Measurements from ENCODE around the gene KCNK2.

The KCNK2 gene

DNA sequence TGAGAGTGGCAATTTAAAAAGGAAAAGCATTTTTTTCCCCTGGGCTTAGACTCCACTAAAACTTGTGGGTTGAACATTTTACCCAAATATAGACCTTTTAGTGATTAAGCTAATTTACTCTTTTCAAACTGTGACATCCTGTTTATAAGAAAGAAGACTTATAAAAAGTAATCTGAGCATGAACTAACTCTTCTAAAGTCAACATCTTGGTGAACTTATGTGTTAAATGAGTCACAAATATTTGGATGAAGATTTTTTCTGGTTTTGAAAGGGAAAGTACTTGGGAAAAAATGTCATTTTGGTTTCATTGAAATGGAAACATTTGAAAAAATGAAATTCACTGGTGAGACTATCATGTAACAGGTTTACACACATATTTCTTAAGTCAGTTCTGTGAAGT, 109.8 kb downstream of the KCNK2 start:
- DNase-seq (ENCODE audit: low spot score in 2 of 2) (no peak), ATAC-seq (replicated peaks; ENCODE audit: extremely low read depth, poor library complexity, severe bottlenecking) (no peak)
- peaks cover 12% of the 10 kb centered on the region for H3K9me3 Mint-ChIP-seq
- H3K4me3 Mint-ChIP-seq = no peak overlapping the region
- H3K4me1 Mint-ChIP-seq = no peaks in the 10 kb centered on the region
- H3K36me3 Mint-ChIP-seq (ENCODE audit: insufficient read depth) = no peaks in the 10 kb centered on the region
- H3K27ac Mint-ChIP-seq (ENCODE audit: low read depth) = no peak overlapping the region
- H3K27me3 Mint-ChIP-seq = no peaks in the 10 kb centered on the region

GRCh38 chr1:215198021-215198420, 115.5 kb downstream of the KCNK2 start:
- H3K4me1 Mint-ChIP-seq = no peaks in the 10 kb centered on the region
- H3K9me3 Mint-ChIP-seq = peaks cover 13% of the 10 kb centered on the region
- no peak overlapping the region for H3K4me3 Mint-ChIP-seq
- H3K27ac Mint-ChIP-seq (ENCODE audit: low read depth) = no peak overlapping the region
- ATAC-seq (replicated peaks; ENCODE audit: extremely low read depth, poor library complexity, severe bottlenecking) = no peak
- no peaks in the 10 kb centered on the region for H3K27me3 Mint-ChIP-seq
- DNase-seq (ENCODE audit: low spot score in 2 of 2) = no peak
- H3K36me3 Mint-ChIP-seq (ENCODE audit: insufficient read depth) = no peaks in the 10 kb centered on the region

- Mint-ChIP-seq H3K4me1 (no peaks in the 10 kb centered on the region), H3K4me3 (no peak overlapping the region), H3K27ac (ENCODE audit: low read depth) (no peak overlapping the region), H3K27me3 (no peaks in the 10 kb centered on the region), H3K9me3 (peaks cover 7% of the 10 kb centered on the region), H3K36me3 (ENCODE audit: insufficient read depth) (no peaks in the 10 kb centered on the region)
- no peak for ATAC-seq (replicated peaks; ENCODE audit: extremely low read depth, poor library complexity, severe bottlenecking)
- no peak for DNase-seq (ENCODE audit: low spot score in 2 of 2)
Measured at GRCh38 chr1:215200121-215200520, 117.6 kb downstream of the KCNK2 start.

DNA sequence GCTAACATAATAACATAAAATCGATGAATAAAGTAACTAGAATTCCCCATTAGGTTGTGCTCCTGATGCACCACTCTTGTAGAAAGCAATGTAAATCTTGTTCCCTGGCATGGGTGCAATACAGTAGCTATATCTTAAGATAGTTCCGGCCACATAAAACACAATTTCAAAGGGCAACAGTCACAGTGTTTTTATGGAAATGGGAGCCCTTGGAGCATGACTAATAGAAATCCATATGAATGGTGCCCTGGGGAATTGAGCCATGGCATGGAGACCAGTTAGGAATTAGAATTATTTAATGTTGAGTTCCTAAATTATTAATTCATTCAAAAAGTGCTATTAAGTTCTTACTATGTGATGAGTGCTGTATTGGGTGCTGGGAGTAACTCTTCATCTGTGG, 118.7 kb downstream of the KCNK2 start:
- H3K4me3 Mint-ChIP-seq = no peak overlapping the region
- H3K4me1 Mint-ChIP-seq = no peaks in the 10 kb centered on the region
- no peaks in the 10 kb centered on the region for H3K27me3 Mint-ChIP-seq
- no peaks in the 10 kb centered on the region for H3K36me3 Mint-ChIP-seq (ENCODE audit: insufficient read depth)
- no peak for DNase-seq (ENCODE audit: low spot score in 2 of 2)
- ATAC-seq (replicated peaks; ENCODE audit: extremely low read depth, poor library complexity, severe bottlenecking) = no peak
- H3K27ac Mint-ChIP-seq (ENCODE audit: low read depth) = no peak overlapping the region
- H3K9me3 Mint-ChIP-seq = peaks cover 7% of the 10 kb centered on the region

DNA sequence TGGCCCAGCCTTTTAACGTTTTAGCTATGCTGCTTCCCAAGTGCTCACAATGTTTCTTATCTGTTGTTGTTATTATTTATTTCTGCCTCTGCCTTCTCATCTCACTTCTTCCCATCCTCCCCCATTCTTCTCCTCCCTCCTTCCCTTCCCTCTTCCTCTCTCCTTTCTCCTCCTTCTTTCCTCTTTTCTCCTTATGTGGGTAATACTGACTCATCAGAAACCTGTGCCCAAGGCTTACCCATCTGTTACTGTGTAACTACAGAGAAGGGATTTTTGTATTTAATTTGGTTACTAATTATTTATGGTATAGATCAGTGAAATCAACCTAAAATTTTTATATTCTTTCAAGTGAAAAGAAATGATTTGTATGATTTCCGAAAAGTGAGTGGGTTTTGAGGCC, 120.3 kb downstream of the KCNK2 start:
- Mint-ChIP-seq H3K27me3 (no peaks in the 10 kb centered on the region), H3K36me3 (ENCODE audit: insufficient read depth) (no peaks in the 10 kb centered on the region), H3K27ac (ENCODE audit: low read depth) (no peak overlapping the region), H3K4me1 (no peaks in the 10 kb centered on the region), H3K9me3 (peaks cover 7% of the 10 kb centered on the region), H3K4me3 (no peak overlapping the region)
- ATAC-seq (replicated peaks; ENCODE audit: extremely low read depth, poor library complexity, severe bottlenecking) (no peak), DNase-seq (ENCODE audit: low spot score in 2 of 2) (no peak)

GRCh38 chr1:215210167-215210566, 127.6 kb downstream of the KCNK2 start:
- no peak for ATAC-seq (replicated peaks; ENCODE audit: extremely low read depth, poor library complexity, severe bottlenecking)
- Mint-ChIP-seq H3K27ac (ENCODE audit: low read depth) (no peak overlapping the region), H3K27me3 (no peaks in the 10 kb centered on the region), H3K36me3 (ENCODE audit: insufficient read depth) (no peaks in the 10 kb centered on the region), H3K4me3 (no peak overlapping the region), H3K9me3 (no peaks in the 10 kb centered on the region), H3K4me1 (no peaks in the 10 kb centered on the region)
- no peak for DNase-seq (ENCODE audit: low spot score in 2 of 2)

DNA sequence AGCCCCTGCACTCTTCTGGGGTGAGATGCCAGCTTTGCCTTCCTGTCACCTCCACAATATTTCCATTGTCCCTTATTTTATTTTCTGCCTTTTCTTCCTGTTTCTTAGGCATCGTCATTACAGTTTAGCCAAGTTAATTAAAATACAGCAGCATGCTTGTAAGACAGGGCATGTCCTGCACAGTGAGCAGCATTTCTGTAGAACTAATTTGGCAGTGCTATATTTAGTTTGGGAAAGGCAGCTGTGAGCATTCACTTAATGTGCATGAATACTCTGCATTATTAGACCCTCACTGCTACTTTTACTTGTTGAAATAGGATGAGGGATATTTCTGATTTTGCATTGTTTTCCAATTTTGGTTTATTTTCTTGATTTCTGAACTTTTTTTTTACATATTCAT, 133.3 kb downstream of the KCNK2 start:
- H3K4me3 Mint-ChIP-seq = no peak overlapping the region

DNA sequence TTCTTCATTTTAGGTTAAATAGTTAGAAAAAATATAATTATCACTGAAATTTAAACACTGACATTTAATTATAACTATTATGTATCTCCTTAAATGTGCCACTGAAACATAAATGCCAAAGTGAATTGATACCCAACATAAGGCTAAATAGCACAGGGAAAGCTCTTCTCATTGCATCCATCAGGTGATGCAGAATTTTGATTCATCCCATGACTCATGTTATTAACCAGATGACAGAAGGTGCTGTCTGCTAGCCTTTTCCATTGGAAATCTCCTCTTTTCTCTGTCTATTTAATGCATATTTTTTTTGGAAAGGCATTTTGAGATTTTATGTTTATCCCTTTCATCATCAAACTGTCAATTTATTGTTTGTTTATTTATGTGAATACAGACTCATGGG, 136.8 kb downstream of the KCNK2 start:
- no peak for ATAC-seq (replicated peaks; ENCODE audit: extremely low read depth, poor library complexity, severe bottlenecking)
- Mint-ChIP-seq H3K4me1 (no peaks in the 10 kb centered on the region), H3K27ac (ENCODE audit: low read depth) (no peak overlapping the region), H3K4me3 (no peak overlapping the region), H3K27me3 (no peaks in the 10 kb centered on the region), H3K36me3 (ENCODE audit: insufficient read depth) (no peaks in the 10 kb centered on the region), H3K9me3 (no peaks in the 10 kb centered on the region)
- DNase-seq (ENCODE audit: low spot score in 2 of 2) = no peak

More for the DNA sequence above, 133.3 kb downstream of the KCNK2 start:
- Mint-ChIP-seq H3K4me1 (no peaks in the 10 kb centered on the region), H3K27ac (ENCODE audit: low read depth) (no peak overlapping the region), H3K9me3 (no peaks in the 10 kb centered on the region), H3K36me3 (ENCODE audit: insufficient read depth) (no peaks in the 10 kb centered on the region), H3K27me3 (no peaks in the 10 kb centered on the region)
- no peak for ATAC-seq (replicated peaks; ENCODE audit: extremely low read depth, poor library complexity, severe bottlenecking)
- no peak for DNase-seq (ENCODE audit: low spot score in 2 of 2)

GRCh38 chr1:215220346-215220745, 137.8 kb downstream of the KCNK2 start:
- no peak for ATAC-seq (replicated peaks; ENCODE audit: extremely low read depth, poor library complexity, severe bottlenecking)
- no peaks in the 10 kb centered on the region for H3K4me1 Mint-ChIP-seq
- no peak overlapping the region for H3K4me3 Mint-ChIP-seq
- no peaks in the 10 kb centered on the region for H3K27me3 Mint-ChIP-seq
- H3K27ac Mint-ChIP-seq (ENCODE audit: low read depth) = no peak overlapping the region
- no peak for DNase-seq (ENCODE audit: low spot score in 2 of 2)
- no peaks in the 10 kb centered on the region for H3K36me3 Mint-ChIP-seq (ENCODE audit: insufficient read depth)
- no peaks in the 10 kb centered on the region for H3K9me3 Mint-ChIP-seq

DNA sequence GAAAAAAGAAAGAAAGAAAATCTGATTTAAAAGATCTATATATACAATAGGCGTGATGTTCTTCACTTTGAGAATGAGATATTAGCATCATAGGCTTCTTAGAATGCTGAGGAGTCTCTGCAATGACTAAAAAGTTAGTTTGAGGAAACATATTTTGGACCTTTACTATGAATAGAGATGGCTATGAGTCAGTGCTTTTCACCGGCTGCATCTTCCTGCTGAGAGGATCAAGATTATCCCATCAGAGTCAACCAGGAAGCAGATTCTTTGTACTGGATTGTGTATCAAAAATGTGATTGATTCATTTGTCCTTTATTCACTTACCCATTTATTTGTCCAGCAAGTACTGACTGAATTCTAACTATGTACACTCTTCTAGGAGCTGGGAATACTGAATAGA, 144.2 kb downstream of the KCNK2 start:
- Mint-ChIP-seq H3K4me3 (no peak overlapping the region), H3K36me3 (ENCODE audit: insufficient read depth) (no peaks in the 10 kb centered on the region), H3K27ac (ENCODE audit: low read depth) (no peak overlapping the region), H3K4me1 (no peaks in the 10 kb centered on the region), H3K9me3 (no peaks in the 10 kb centered on the region), H3K27me3 (no peaks in the 10 kb centered on the region)
- no peak for DNase-seq (ENCODE audit: low spot score in 2 of 2)
- ATAC-seq (replicated peaks; ENCODE audit: extremely low read depth, poor library complexity, severe bottlenecking) = no peak

GRCh38 chr1:215228193-215228592, 145.7 kb downstream of the KCNK2 start:
- ATAC-seq (replicated peaks; ENCODE audit: extremely low read depth, poor library complexity, severe bottlenecking) (no peak), DNase-seq (ENCODE audit: low spot score in 2 of 2) (no peak)
- no peaks in the 10 kb centered on the region for H3K9me3 Mint-ChIP-seq
- H3K4me1 Mint-ChIP-seq = no peaks in the 10 kb centered on the region
- no peaks in the 10 kb centered on the region for H3K27me3 Mint-ChIP-seq
- no peaks in the 10 kb centered on the region for H3K36me3 Mint-ChIP-seq (ENCODE audit: insufficient read depth)
- H3K27ac Mint-ChIP-seq (ENCODE audit: low read depth) = no peak overlapping the region
- H3K4me3 Mint-ChIP-seq = no peak overlapping the region

GRCh38 chr1:215241451-215241850, 158.9 kb downstream of the KCNK2 start:
- Mint-ChIP-seq H3K27ac (ENCODE audit: low read depth) (no peak overlapping the region), H3K9me3 (peaks cover 13% of the 10 kb centered on the region), H3K4me3 (no peak overlapping the region), H3K4me1 (no peaks in the 10 kb centered on the region), H3K27me3 (no peaks in the 10 kb centered on the region), H3K36me3 (ENCODE audit: insufficient read depth) (no peaks in the 10 kb centered on the region)
- no peak for ATAC-seq (replicated peaks; ENCODE audit: extremely low read depth, poor library complexity, severe bottlenecking)
- DNase-seq (ENCODE audit: low spot score in 2 of 2) = no peak

DNA sequence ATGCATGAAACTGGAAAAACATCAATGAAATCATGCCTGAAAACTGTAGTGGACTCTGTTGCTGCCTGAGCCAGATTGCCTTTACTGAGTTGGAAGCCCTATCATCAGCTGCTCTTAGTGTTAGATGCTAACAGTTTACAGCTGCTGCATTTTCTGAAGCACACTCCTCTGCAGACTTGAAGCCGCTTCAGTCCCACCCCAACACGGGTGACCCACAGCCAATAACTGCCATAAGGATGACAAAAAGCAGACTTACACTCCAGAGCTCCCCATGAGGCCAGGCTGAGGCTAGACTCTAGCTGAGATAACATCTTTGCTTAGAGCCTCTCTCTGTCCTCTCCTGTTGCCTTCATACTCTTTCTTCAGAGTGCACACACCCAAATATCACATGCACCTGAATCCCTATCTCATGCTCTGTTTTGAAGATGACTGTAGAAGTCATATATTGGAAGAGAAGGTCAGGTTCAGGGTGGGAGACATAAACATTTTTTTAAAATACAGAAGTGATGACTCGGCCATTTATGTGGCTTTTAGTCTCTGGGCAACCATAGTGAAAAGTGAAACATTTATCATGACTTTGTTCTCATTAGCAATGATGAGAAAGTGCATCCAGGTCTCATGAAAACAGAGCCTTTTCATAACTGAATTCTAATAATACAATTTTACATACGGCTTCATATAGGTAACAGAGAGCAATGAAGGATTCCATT, 161.0 kb downstream of the KCNK2 start:
- Mint-ChIP-seq H3K4me3 (no peak overlapping the region), H3K9me3 (peaks cover 13% of the 10 kb centered on the region), H3K36me3 (ENCODE audit: insufficient read depth) (no peaks in the 10 kb centered on the region), H3K4me1 (no peaks in the 10 kb centered on the region), H3K27me3 (no peaks in the 10 kb centered on the region), H3K27ac (ENCODE audit: low read depth) (no peak overlapping the region)
- no peak for ATAC-seq (replicated peaks; ENCODE audit: extremely low read depth, poor library complexity, severe bottlenecking)
- DNase-seq (ENCODE audit: low spot score in 2 of 2) = no peak

Measured in central memory CD8-positive, alpha-beta T cell (primary cell).